Measurements from ENCODE around the gene WHRN.
A peak's percentile ranks its signal among the peaks of the same experiment; 100 is the strongest.

The WHRN gene

GRCh38 chr9:114384341-114384740 is 120.9 kb downstream of the WHRN start:
- no peak for DNase-seq (ENCODE audit: low read depth, low spot score)

- DNase-seq (ENCODE audit: low read depth, low spot score), result no peak
Observed at GRCh38 chr9:114383521-114384231, 121.6 kb downstream of the WHRN start.

- peak; percentile 52 for DNase-seq (ENCODE audit: low read depth, low spot score)
Observed at GRCh38 chr9:114382699-114383520, 122.4 kb downstream of the WHRN start.

DNA sequence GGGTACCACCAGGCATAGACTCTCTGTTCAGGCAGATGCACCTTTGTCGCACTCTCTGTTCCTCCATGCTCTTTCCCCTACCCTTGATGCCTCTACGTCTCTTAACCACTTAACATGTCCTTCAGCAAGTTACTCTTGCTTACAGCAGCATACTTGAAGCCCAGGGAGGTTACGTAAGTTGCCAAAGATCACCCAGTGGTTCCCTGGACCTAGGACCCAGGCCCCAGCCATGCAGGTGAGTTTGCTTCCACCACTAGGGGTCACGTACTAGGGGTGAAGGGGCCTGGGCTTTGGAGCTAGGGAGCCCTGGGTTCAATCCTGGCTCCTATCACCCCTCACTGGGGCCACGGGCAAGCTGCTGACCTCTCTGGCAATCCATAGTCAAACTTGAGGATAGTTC is 126.4 kb downstream of the WHRN start:
- DNase-seq (ENCODE audit: low read depth, low spot score), result no peak

- no peak for DNase-seq (ENCODE audit: low read depth, low spot score)
Observed at GRCh38 chr9:114378016-114378415, 127.3 kb downstream of the WHRN start.

DNA sequence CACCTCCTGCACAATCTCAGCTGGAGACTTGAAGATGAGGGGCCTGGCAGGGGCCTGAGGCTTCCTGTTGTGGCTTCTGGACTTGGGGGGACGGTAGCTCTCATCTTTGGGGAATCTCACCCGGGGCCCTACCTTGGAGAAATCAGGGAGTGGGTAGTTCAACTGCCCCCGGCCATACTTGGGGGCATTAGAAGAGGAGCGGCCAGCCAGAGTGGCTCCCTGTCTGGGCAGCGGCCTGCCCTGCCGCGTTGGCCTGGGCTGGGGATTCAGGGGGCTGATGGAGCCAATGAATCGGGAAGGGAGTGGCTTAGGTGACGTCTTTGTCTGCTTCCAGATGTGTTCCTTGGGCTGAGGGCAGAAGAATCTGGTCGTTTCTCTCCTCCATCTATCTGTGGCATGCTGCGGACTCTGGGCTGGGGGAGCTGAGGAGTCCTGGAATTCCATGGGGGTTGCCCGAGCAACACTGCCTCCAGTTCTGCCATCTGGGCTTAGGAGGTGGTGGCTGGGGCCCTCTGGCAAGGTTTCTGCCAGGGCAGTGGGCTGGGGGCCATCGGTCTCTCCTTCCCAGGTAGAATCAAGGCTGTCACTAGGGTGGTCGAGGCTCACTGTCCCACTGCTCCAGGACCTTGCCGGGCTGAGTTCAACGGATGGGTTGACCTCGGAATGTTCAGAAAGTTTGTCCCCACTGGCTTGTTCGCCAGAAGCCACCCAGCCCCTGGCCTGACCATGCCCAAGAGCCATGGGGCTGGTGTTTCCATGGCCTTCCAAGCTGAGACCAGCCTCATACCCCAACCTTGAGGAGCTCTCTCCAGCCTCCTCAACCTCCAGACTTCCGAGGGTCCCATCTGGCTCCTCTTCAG is 128.5 kb downstream of the WHRN start:
- DNase-seq (ENCODE audit: low read depth, low spot score), result no peak

DNA sequence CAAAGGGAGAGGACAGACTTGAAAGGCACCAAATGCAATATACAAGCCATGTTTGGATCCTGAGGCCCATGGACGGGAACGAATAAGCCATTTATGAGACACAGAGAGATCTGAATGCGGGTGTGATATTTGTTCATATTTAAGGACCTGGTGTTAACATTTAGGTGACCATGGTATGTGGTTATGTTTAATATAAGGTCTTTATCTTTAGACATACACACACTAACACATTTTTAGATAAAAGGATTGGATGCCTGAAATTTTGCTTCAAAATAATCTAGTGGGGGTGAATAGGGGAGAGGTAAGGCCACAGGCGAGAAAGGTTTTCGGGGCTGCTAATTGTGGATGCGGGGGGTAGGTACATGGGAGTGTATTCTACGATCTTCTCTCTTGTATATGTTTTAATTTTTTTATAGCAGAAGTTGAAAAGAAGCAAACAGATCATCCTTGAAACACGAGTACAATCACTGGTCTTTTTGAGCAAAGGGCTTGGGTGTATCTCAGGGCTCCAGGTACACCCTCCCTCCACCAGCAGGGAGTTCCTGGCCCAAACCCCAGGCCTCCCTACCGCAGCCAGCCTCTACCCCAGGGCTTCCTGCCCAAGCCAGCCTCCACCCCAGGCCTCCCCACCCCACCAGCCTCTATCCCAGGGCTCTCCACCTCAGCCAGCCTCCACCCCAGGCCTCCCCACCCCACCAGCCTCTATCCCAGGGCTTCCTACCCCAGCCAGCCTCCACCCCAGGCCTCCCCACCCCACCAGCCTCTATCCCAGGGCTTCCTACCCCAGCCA is 129.7 kb downstream of the WHRN start:
- DNase-seq (ENCODE audit: low read depth, low spot score), result no peak

DNA sequence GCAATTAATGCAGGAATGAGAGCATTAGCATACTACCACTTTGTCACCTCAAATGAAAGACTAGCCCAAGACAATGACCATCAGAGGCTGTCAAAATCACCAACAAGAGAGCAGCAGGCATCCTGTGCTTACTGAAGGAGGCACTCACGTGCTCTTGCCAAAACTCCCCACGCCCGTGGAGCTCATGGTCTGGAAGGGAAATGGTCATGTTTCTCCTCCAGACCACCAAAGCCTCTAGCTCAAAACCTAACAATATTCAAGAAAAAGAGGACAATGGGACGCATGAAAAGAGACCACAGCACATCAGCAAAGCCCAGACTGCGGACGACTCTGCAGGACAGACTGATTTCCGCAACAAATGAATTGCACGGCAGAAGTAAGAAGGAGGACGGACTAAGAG is 130.3 kb downstream of the WHRN start:
- no peak for DNase-seq (ENCODE audit: low read depth, low spot score)

DNA sequence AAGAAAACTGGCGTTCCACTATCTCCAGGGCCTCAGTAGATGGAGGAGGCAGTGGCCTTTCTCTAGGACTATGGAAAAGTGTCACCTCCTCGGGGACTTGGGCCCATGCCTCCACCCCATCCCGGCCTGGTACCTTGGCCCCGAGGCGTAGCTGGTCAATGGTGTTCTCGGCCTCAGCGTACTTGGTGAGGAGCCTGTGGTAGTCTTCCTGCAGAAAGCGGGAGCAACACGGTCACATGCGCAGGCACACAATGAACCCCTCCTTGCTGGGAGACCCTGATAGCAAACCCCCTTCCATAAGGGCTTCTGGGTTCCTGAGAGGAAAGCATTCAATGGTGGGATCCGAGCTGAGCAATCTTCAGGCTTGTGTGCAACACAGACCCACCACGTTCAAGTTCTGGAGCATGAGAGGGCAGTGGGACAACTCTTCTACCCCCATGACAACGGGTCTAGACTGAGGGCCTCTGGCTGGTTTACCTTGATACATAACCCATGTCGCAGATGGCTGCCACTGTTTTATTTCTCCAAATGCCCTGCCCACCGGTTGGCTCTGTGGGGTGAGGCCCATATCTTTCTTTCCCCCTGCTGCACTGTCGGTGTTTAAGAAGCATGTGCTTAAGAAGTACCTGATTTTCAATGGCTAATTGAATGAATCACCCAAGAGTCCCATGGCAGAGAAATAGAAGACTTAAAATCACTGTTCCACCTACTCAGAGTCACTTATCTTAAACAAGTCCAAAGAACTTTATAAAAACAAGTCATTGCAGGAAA is 131.1 kb downstream of the WHRN start:
- DNase-seq (ENCODE audit: low read depth, low spot score), result no peak

- DNase-seq (ENCODE audit: low read depth, low spot score), result peak; percentile 46
Observed at GRCh38 chr9:114372921-114373448, 132.3 kb downstream of the WHRN start.

DNA sequence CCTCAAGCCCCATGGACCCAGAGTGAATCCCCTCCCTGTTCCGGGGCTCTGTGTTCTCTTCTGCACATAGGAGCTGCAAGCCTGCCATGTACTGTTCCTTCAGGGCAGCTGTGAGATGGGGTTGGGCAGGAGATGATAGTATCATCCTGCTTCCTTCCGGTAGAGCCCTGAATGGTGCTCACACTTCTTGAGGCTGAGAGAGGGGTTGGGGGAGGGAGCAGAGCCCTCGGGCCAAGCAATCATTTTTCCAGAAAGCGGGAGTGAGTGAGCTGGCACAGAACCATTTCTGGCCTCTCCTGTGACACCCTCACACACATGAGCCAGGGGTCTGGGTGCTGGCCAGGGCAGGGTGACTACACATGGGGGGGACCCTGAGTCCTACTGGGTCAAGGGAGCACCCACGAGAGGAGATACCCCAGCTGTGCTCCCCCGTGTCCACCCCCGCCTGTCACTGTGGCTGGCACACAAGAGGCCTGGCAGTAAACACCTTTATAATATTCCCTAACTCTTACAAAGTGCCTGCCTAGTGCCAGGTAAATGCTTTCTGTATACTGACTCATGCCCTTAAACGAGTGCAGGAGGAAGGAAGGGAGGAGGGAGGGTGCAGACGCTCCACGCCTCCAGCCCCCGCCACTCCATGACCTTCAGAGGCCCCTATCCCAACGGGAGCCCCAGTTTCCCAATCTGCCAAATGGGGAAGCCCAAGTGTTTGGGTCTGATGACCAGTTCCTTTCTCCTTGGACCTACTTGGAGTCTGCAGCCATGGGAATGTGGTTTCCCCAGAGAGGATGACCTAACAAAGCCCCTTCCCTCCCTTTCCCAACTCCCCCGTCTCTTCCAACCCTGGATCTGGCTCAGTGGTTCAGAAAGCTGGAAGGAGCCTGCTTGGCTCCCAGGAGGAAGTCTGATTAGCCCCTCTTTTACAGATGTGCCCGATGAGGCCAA is 133.0 kb downstream of the WHRN start:
- no peak for DNase-seq (ENCODE audit: low read depth, low spot score)

- DNase-seq (ENCODE audit: low read depth, low spot score), result no peak
Observed at GRCh38 chr9:114371343-114371944, 133.8 kb downstream of the WHRN start.

GRCh38 chr9:114370968-114371320 is 134.3 kb downstream of the WHRN start:
- DNase-seq (ENCODE audit: low read depth, low spot score), result no peak

DNA sequence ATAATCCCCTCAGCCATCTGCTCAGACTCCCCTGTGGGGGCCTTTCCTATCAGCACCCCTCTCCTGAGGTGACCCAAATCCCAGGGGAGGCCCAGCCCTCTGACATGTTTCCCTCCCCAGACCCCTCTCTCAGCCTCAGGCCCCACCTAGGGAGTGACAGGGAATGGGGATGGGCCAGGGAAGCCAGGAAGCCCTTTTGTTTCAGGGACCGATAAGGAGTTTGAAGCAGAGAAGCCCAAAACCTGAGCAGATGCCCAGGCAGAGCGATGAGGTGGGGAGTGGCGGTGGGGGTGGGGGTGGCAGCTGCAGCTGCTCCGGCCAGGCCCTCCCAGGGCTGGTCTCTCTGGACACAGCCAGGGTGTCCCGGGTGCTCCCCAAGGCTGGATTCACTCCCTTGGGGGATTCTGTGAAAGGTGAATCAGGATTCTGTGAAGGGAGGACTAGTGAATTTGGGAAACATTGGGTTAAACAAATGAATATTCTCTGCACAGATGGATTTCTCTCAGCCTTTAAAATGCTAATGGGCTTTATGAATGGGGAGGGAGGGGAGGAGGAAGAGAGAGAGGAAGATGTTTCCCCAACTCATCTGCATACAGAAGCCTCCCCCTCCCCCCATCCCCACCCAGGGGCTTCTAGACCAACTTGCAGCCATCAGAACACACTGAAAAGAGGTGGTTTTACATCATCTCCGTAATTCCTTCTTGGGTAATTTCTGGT is 134.9 kb downstream of the WHRN start:
- no peak for DNase-seq (ENCODE audit: low read depth, low spot score)

GRCh38 chr9:114369216-114370130 is 135.8 kb downstream of the WHRN start:
- DNase-seq (ENCODE audit: low read depth, low spot score), result no peak

DNA sequence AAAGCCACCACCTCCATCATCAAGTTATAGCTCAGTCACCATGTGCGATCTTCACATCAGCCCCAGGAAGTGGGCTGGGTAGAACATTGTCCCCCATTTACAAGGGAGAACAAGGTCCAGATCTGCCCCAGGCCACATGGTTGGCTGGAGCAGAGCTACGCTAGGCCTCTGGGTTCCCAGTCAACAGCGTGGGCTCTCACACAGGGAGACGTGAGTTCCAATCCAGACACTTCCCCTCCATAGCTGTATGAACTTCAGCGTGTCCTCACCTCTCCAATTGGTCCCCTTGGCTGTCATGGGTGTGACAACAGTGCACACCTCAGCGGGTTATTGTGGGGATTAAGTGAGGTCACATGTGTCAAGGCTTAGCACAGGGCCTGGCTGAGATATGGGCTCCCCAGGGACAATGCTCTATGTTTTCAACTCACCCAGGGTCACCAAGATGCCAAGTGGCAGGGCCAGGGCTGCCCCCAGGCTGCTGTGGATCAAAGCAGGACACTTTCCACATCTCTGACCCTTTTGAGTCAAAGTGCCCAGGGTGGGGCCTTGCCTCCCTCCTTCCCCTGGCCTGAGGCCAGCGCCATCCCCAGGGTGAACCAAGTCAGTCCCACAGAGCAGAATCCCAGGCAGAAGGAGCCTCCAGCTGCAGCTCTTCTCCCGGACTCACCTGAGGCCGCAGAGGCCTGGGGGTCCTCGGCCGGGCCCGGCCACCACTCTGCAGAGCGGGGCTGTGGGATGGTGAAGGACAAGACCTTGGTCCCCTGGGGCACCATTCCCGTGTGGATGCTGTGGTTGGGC is 137.3 kb downstream of the WHRN start:
- no peak for DNase-seq (ENCODE audit: low read depth, low spot score)

Measured in activated naive CD8-positive, alpha-beta T cell treated with anti-CD3 and anti-CD28 coated beads, Interleukin-2, amount 50 U/mL, for 16 hours (primary cell).